SK-N-SH (cell line): ENCODE results near the gene POLD2.

ENCODE experiments used
- CTCF ChIP-seq: fragments of 200-600 bp; sonication (generic); IDR thresholded peaks from 2 replicates; pipeline ENCODE4 v1.6.1; 2017; ENCODE audit warnings: antibody characterized with exemption, mild to moderate bottlenecking, moderate library complexity
- EP300 ChIP-seq, 2 experiments: IDR thresholded peaks; 2 replicates each; pipeline versions ENCODE4 v1.4.0 to v1.6.1; 2012; ENCODE audit warnings: borderline replicate concordance in 1 of 2, low read depth in 1 of 2, low read length in 1 of 2
- EZH2phosphoT487 ChIP-seq: fragments of 200-600 bp; sonication (generic); IDR thresholded peaks from 2 replicates; pipeline ENCODE4 v1.6.1; 2017; ENCODE audit warnings: low read depth, mixed run types, mild to moderate bottlenecking, antibody characterized with exemption, moderate library complexity, borderline replicate concordance
- GATA2 ChIP-seq: sonication (generic); formaldehyde crosslinking; IDR thresholded peaks from 2 replicates; pipeline ENCODE4 v1.5.0; 2020; ENCODE audit warnings: mild to moderate bottlenecking, missing genetic modification reagents
- MEF2A ChIP-seq: IDR thresholded peaks from 2 replicates; pipeline ENCODE4 v1.4.0; 2012; ENCODE audit warnings: low read depth, borderline replicate concordance
- NRF1 ChIP-seq: IDR thresholded peaks from 2 replicates; pipeline ENCODE4 v1.6.1; 2012; ENCODE audit warnings: low read depth, mild to moderate bottlenecking, low read length
- POLR2AphosphoS5 ChIP-seq: IDR thresholded peaks from 2 replicates; pipeline ENCODE4 v1.6.1; 2012; ENCODE audit warnings: low read depth, low read length
- RAD21 ChIP-seq: IDR thresholded peaks from 2 replicates; pipeline ENCODE4 v1.6.1; 2012; ENCODE audit warnings: mild to moderate bottlenecking, low read length
- RFX5 ChIP-seq: IDR thresholded peaks from 2 replicates; pipeline ENCODE4 v1.6.1; 2012; ENCODE audit warnings: mild to moderate bottlenecking, improper control_type of control experiment, low read length
- SIN3A ChIP-seq: IDR thresholded peaks from 2 replicates; pipeline ENCODE4 v1.6.1; 2012; ENCODE audit warnings: low read depth, mild to moderate bottlenecking, low read length, moderate library complexity, borderline replicate concordance
- SMC3 ChIP-seq: IDR thresholded peaks from 2 replicates; pipeline ENCODE4 v1.6.1; 2012; ENCODE audit warnings: low read depth, low read length, improper control_type of control experiment
- TAF1 ChIP-seq: IDR thresholded peaks from 2 replicates; pipeline ENCODE4 v1.6.1; 2012; ENCODE audit warnings: low read depth, mild to moderate bottlenecking, low read length, moderate library complexity, borderline replicate concordance
- USF2 ChIP-seq: fragments of 150-350 bp; IDR thresholded peaks from 2 replicates; pipeline ENCODE4 v1.6.1; 2017; ENCODE audit warnings: antibody characterized with exemption, low read length, low read depth, borderline replicate concordance
- ZBTB33 ChIP-seq: IDR thresholded peaks from 2 replicates; pipeline ENCODE4 v1.4.0; 2012; ENCODE audit warnings: low read depth, borderline replicate concordance

- no peak for TF ChIP-seq CTCF
- TF ChIP-seq POLR2AphosphoS5: no peak
- TF ChIP-seq EP300 (IDR thresholded peaks at IDR 0.05; ENCODE audit: borderline replicate concordance in 1 of 2, low read depth in 1 of 2, low read length in 1 of 2): no peak
- TF ChIP-seq RAD21: no peak
- no peak for TF ChIP-seq USF2
- no peak for TF ChIP-seq MEF2A
- no peak for TF ChIP-seq SIN3A
- no peak for TF ChIP-seq RFX5
- TF ChIP-seq EZH2phosphoT487: no peak
- TF ChIP-seq ZBTB33: no peak
- TF ChIP-seq GATA2 (CRISPR knock-in tag): no peak
- TF ChIP-seq SMC3: no peak
- no peak for TF ChIP-seq TAF1
- no peak for TF ChIP-seq NRF1
Observed at GRCh38 chr7:44093102-44093641, 30.2 kb downstream of the POLD2 start.
